ENCODE measurements around the gene PARVG. TPM values are rescaled to one million over a fixed set of nuclear protein-coding genes. Genes with fewer than 3 reads are reported as not detected.

PARVG gene
- total and polyA plus RNA-seq, 2 of the 8 experiments (the other 6 are each of a cell fraction or from before 2014, with no cell fraction given) = 0.37 to 1.5 TPM

DNA sequence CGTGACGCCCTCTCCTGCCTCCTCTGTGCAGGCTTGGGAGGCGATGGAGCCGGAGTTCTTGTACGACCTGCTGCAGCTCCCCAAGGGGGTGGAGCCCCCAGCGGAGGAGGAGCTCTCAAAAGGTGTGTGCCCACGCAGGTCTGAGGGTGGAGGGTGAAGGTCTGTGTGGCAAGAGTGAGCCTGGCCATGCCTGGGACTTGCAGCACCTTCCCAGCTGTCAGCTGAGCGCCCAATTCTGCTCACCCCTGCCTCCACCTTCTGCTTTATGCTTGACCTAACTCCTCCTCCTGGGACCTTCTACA is 2.5 kb downstream of the PARVG start:
- Histone ChIP-seq H3K79me2 (ENCODE audit: control insufficient read depth in 1 of 2, insufficient read depth in 2 of 2, low read length in 2 of 2) (no peaks in the 10 kb centered on the region), H3K14ac (ENCODE audit: insufficient read length) (no peak overlapping the region), H3K23ac (ENCODE audit: insufficient read length) (no peak overlapping the region), H3K36me3 (ENCODE audit: control insufficient read depth in 2 of 4, insufficient read depth in 4 of 4, low read length in 3 of 4) (no peaks in the 10 kb centered on the region), H4K91ac (replicated peaks; ENCODE audit: insufficient read length, low read length) (no peak overlapping the region), H3K4ac (replicated peaks; ENCODE audit: insufficient read length, low read depth, low read length) (no peak overlapping the region), H2BK5ac (ENCODE audit: low read depth, low read length) (peak overlapping the region; percentile 13; the same call in 1 of the 2 replicates), H3K56ac (replicated peaks; ENCODE audit: insufficient read length, low read depth, low read length) (no peak overlapping the region), H4K8ac (ENCODE audit: extremely low read depth, insufficient read depth, low read length) (no peak overlapping the region), H2BK15ac (ENCODE audit: low read length) (no peak overlapping the region), H3K79me1 (ENCODE audit: low read depth, low read length) (no peaks in the 10 kb centered on the region), H3K27ac (ENCODE audit: low read depth, low read length) (no peak overlapping the region), H3K9ac (replicated peaks in 1 of 4; ENCODE audit: extremely low read depth in 1 of 4, low read depth in 3 of 4, low read length in 3 of 4) (no peak overlapping the region), H4K5ac (ENCODE audit: insufficient read length, low read depth, low read length) (no peak overlapping the region), H2AFZ (ENCODE audit: low read length) (no peak overlapping the region), H3K23me2 (ENCODE audit: low read depth, low read length) (no peaks in the 10 kb centered on the region), H3K27me3 (replicated peaks in 1 of 4; ENCODE audit: control insufficient read depth in 3 of 4, extremely low read depth in 1 of 4, insufficient read depth in 3 of 4, low read length in 3 of 4) (no peaks in the 10 kb centered on the region), H3K4me2 (ENCODE audit: insufficient read depth in 1 of 2, low read depth in 2 of 2, low read length in 2 of 2) (no peak overlapping the region), H2BK12ac (ENCODE audit: low read depth, low read length) (no peak overlapping the region), H2AK5ac (ENCODE audit: low read depth, low read length) (no peak overlapping the region), H3K4me3 (ENCODE audit: extremely low read depth in 1 of 4, insufficient read depth in 2 of 4, low read depth in 3 of 4, low read length in 4 of 4) (no peak overlapping the region), H3K9me3 (ENCODE audit: insufficient read depth in 2 of 2, low read depth in 1 of 2, low read length in 1 of 2) (no peaks in the 10 kb centered on the region), H2BK20ac (ENCODE audit: low read length) (no peak overlapping the region), H3K4me1 (replicated peaks in 1 of 4; ENCODE audit: control insufficient read depth in 3 of 4, insufficient read depth in 4 of 4, low read length in 3 of 4) (peaks cover 0 to 12% (median 9%) of the 10 kb centered on the region in 4 experiments; a peak in 5 of 7 replicates), H3K18ac (ENCODE audit: extremely low read depth, low read length) (no peak overlapping the region), H4K20me1 (replicated peaks in 1 of 2; ENCODE audit: control insufficient read depth in 1 of 2, insufficient read depth in 2 of 2, low read length in 2 of 2) (no peaks in the 10 kb centered on the region), H2BK120ac (replicated peaks; ENCODE audit: low read depth, low read length) (no peak overlapping the region)
- POLR2A ChIA-PET (ENCODE audit: partially characterized antibody) = interaction anchor here (1.0 to 4.1 kb wide), 3 partner anchors 13 to 36 kb away, joined by 3 to 22 read pairs (median 3); no protein-coding TSS in a partner anchor
- CTCF ChIA-PET (ENCODE audit: partially characterized antibody) = interaction anchor here (0.8 to 2.5 kb wide), 4 partner anchors 10 to 189 kb away, joined by 3 to 7 read pairs (median 4); no protein-coding TSS in a partner anchor
- TF ChIP-seq JUND (IDR thresholded peaks at IDR 0.05; ENCODE audit: low read length) (no peak), SIX5 (IDR thresholded peaks at IDR 0.05; ENCODE audit: low read depth, low read length) (no peak), FOSL1 (IDR thresholded peaks at IDR 0.05; ENCODE audit: insufficient read depth, low read depth, low read length) (no peak), YY1 (IDR thresholded peaks at IDR 0.05; ENCODE audit: low read depth, low read length) (no peak), KDM1A (IDR thresholded peaks at IDR 0.05; ENCODE audit: borderline replicate concordance, low read length) (no peak), KDM4A (IDR thresholded peaks at IDR 0.05; ENCODE audit: low read depth, low read length, severe bottlenecking) (no peak)
- WGBS, 2 experiments (ENCODE audit: extremely low coverage in 1 of 2, insufficient coverage in 1 of 2, insufficient read length in 1 of 2, insufficient replicate concordance in 2 of 2, low coverage in 1 of 2, low lambda C conversion rate in 2 of 2, missing lambda C conversion rate in 1 of 2) = 86% methylated on average over 8 of the region's 8 CpGs; no CpG with 5 or more reads in 1 of the 2 experiments
- DNase-seq (ENCODE audit: low read depth in 1 of 2, low spot score in 2 of 2) (no peak), FAIRE-seq (no peak)
